GM12891 (cell line): ENCODE measurements around the gene ELAVL2.

Experiments used
- POLR2A ChIP-seq: IDR thresholded peaks from 2 replicates; pipeline ENCODE4 v1.6.1; 2011; ENCODE audit warnings: low read depth, low read length, control low read depth
- POU2F2 ChIP-seq: IDR thresholded peaks from 2 replicates; pipeline ENCODE4 v1.6.1; 2011; ENCODE audit warnings: low read depth, mild to moderate bottlenecking, control low read depth, low read length, moderate library complexity
- SPI1 ChIP-seq: IDR thresholded peaks from 2 replicates; pipeline ENCODE4 v1.6.1; 2011; ENCODE audit warnings: low read depth, low read length, control low read depth
- TAF1 ChIP-seq: IDR thresholded peaks from 2 replicates; pipeline ENCODE4 v1.6.1; 2011; ENCODE audit warnings: low read depth, low read length, control low read depth

DNA sequence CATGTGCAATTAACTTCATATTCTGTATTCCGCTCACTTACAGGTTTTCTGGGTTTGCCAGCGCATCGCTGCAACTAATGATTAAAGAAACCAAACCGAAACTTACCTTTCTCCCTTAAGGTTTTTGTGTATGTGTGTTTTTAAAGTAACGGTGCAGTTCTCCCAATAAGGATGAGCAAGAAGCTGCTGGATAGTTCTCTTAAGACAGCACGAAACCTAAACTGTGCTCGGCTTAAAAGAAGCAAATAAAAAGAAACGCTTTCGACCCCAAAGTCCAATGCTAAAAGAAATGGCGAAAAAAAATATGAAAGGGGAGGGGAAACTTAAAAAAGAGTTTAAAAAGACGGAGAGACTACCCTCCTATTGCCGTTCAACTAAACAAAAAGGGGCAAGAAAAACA, 340 bp downstream of the ELAVL2 start:
- TF ChIP-seq SPI1 (no peak), POLR2A (no peak), TAF1 (no peak), POU2F2 (no peak)
